ENCODE data around the gene ZNF287. TPM values are rescaled to one million over a fixed set of nuclear protein-coding genes. Genes with fewer than 3 reads are reported as not detected.

Gene ZNF287
- total and polyA plus RNA-seq, 12 donors: 4.0 to 32.0 (median 11.4) TPM

GRCh38 chr17:16584273-16584995, 15.4 kb upstream of the ZNF287 start:
- Histone ChIP-seq H3K4me1 (peaks cover 0 to 26% (median 15%) of the 10 kb centered on the region in 9 donors), H3K27ac (peak overlapping the region in 5 of 10 donors; percentile 13 to 63 (median 22)), H3K27me3 (peaks cover 0 to 20% (median 0%) of the 10 kb centered on the region in 7 donors), H3K4me3 (peak overlapping the region in 9 of 10 donors; percentile 5 to 57 (median 41)), H3K36me3 (no peaks in the 10 kb centered on the region), H3K9me3 (no peaks in the 10 kb centered on the region)
- TF ChIP-seq CTCF (IDR thresholded peaks at IDR 0.05): peak; percentile 87 to 99 (median 94)
- ATAC-seq: peak; percentile 90 to 98 (median 94)
- intact Hi-C loops (cut with DNase I): loop anchor here in 3 of 10 donors (1.0 to 10.0 kb wide), 3 partner anchors 15 to 130 kb away; partner anchors contain the start of gene ZNF287 (in 1 of the 3)
- peak; percentile 95 to 96 for DNase-seq
- WGBS, 2 donors: 13 to 14% methylated on average over 39 of the region's 39 CpGs

- intact Hi-C loops (cut with DNase I): loop anchor here in 3 of 10 donors (1.0 to 10.0 kb wide), 3 partner anchors 14 to 129 kb away; partner anchors contain the start of gene ZNF287 (in 1 of the 3)
- WGBS, 2 donors: 38 to 40% methylated on average over 7 of the region's 7 CpGs
- Histone ChIP-seq H3K27ac (peak overlapping the region in 3 of 10 donors; percentile 19 to 63 (median 33)), H3K4me3 (peak overlapping the region in 7 of 10 donors; percentile 17 to 57 (median 41)), H3K4me1 (peaks cover 0 to 20% (median 11%) of the 10 kb centered on the region in 9 donors), H3K36me3 (no peaks in the 10 kb centered on the region), H3K27me3 (peaks cover 0 to 14% (median 0%) of the 10 kb centered on the region in 7 donors), H3K9me3 (no peaks in the 10 kb centered on the region)
- no peak for TF ChIP-seq CTCF (IDR thresholded peaks at IDR 0.05)
- DNase-seq (no peak), ATAC-seq (no peak)
These were observed 14.8 kb upstream of the ZNF287 start for GRCh38 chr17:16583781-16584180.

- no peak for ATAC-seq
- Histone ChIP-seq H3K27ac (no peak overlapping the region), H3K36me3 (no peaks in the 10 kb centered on the region), H3K4me3 (no peak overlapping the region), H3K9me3 (no peaks in the 10 kb centered on the region), H3K4me1 (peaks cover 0 to 7% (median 4%) of the 10 kb centered on the region in 9 donors), H3K27me3 (no peaks in the 10 kb centered on the region)
- 71 to 79% methylated on average over 2 of the region's 2 CpGs for WGBS, 2 donors
- intact Hi-C loops (cut with DNase I): no loop called here
- DNase-seq: no peak
- TF ChIP-seq CTCF (IDR thresholded peaks at IDR 0.05): no peak
These were observed 4.5 kb upstream of the ZNF287 start for GRCh38 chr17:16573466-16573865.

GRCh38 chr17:16569358-16569712, 331 bp upstream of the ZNF287 start:
- ATAC-seq (no peak), DNase-seq (no peak)
- peak overlapping the region in 1 of 10 donors; percentile 73 for H3K27ac ChIP-seq
- H3K27me3 ChIP-seq: no peaks in the 10 kb centered on the region
- WGBS, 2 donors: 23 to 24% methylated on average over 14 of the region's 14 CpGs
- no peak for TF ChIP-seq CTCF (IDR thresholded peaks at IDR 0.05)
- peaks cover 0 to 30% (median 9%) of the 10 kb centered on the region in 9 donors for H3K36me3 ChIP-seq
- H3K4me3 ChIP-seq: peak overlapping the region; percentile 45 to 94 (median 82)
- peaks cover 0 to 16% (median 9%) of the 10 kb centered on the region in 9 donors for H3K4me1 ChIP-seq
- intact Hi-C loops (cut with DNase I): loop anchor here in 2 of 10 donors (1.0 to 2.0 kb wide), 3 partner anchors 15 to 35 kb away; no protein-coding TSS in a partner anchor
- H3K9me3 ChIP-seq: no peaks in the 10 kb centered on the region

Data from heart right ventricle (tissue), 16 donors.